Keratinocyte (primary cell): ENCODE data around the gene ZNF511. TPM values are rescaled to one million over a fixed set of nuclear protein-coding genes. Genes with fewer than 3 reads are reported as not detected.

Experiments used
- DNase-seq: peaks from one replicate; pipeline ENCODE4 v3.0.0-alpha.2; 2011; ENCODE audit warnings: low read depth, missing footprints, low spot score
- FAIRE-seq: peaks from 2 replicates; lab custom pipeline; 2011; peaks lifted over from hg19 to GRCh38; lab: Jason Lieb, UNC
- H2AFZ ChIP-seq: 2 replicates; pipeline ENCODE4 v1.6.0; 2012; ENCODE audit warnings: low read length, control low read depth, inconsistent platforms; ENCODE audit not compliant: control insufficient read depth
- H3K27ac ChIP-seq: 2 replicates; pipeline ENCODE4 v1.5.1; 2011; ENCODE audit warnings: low read length; ENCODE audit not compliant: control insufficient read depth, insufficient read depth
- H3K27me3 ChIP-seq: 3 replicates; pipeline ENCODE4 v1.6.0; 2011; ENCODE audit warnings: low read length; ENCODE audit not compliant: control insufficient read depth, insufficient read depth; ENCODE audit errors: extremely low read depth
- H3K36me3 ChIP-seq, 2 experiments: 2 replicates in 1 of 2; 3 replicates in 1 of 2; pipeline ENCODE4 v1.5.1; 2011; ENCODE audit warnings: low read length in 2 of 2, mild to moderate bottlenecking in 1 of 2; ENCODE audit not compliant: control insufficient read depth in 2 of 2, insufficient read depth in 2 of 2; ENCODE audit errors: extremely low read depth in 1 of 2
- H3K4me1 ChIP-seq: 3 replicates; pipeline ENCODE4 v1.5.1; 2011; ENCODE audit warnings: low read length; ENCODE audit not compliant: control insufficient read depth, insufficient read depth; ENCODE audit errors: extremely low read depth
- H3K4me2 ChIP-seq: 3 replicates; pipeline ENCODE4 v1.6.0; 2011; ENCODE audit warnings: low read depth, low read length; ENCODE audit not compliant: control insufficient read depth, insufficient read depth; ENCODE audit errors: extremely low read depth
- H3K4me3 ChIP-seq, 3 experiments: fragments of 200-600 bp in 1 of 3; sonication (generic) in 1 of 3; 2 replicates in 2 of 3; 3 replicates in 1 of 3; pipeline ENCODE4 v1.5.1; 2011 to 2016; ENCODE audit warnings: low read length in 3 of 3, mild to moderate bottlenecking in 3 of 3, control low read depth in 2 of 3, inconsistent platforms in 1 of 3, low read depth in 1 of 3, mixed read lengths in 1 of 3, mixed run types in 1 of 3, moderate library complexity in 1 of 3; ENCODE audit not compliant: control insufficient read depth in 2 of 3, insufficient read depth in 2 of 3; ENCODE audit errors: extremely low read depth in 1 of 3
- H3K79me2 ChIP-seq: 2 replicates; pipeline ENCODE4 v1.6.0; 2012; ENCODE audit warnings: low read length; ENCODE audit not compliant: control insufficient read depth, insufficient read depth
- H3K9ac ChIP-seq: 3 replicates; pipeline ENCODE4 v1.6.0; 2011; ENCODE audit warnings: low read length; ENCODE audit not compliant: control insufficient read depth, insufficient read depth; ENCODE audit errors: extremely low read depth
- H3K9me1 ChIP-seq: 3 replicates; pipeline ENCODE4 v1.6.0; 2011; ENCODE audit warnings: low read length; ENCODE audit not compliant: control insufficient read depth, insufficient read depth; ENCODE audit errors: extremely low read depth
- H3K9me3 ChIP-seq: 2 replicates; pipeline ENCODE4 v1.5.1; 2012; ENCODE audit warnings: low read depth, low read length; ENCODE audit not compliant: control insufficient read depth
- H4K20me1 ChIP-seq: 3 replicates; pipeline ENCODE4 v1.6.0; 2011; ENCODE audit warnings: low read length; ENCODE audit not compliant: control insufficient read depth, insufficient read depth; ENCODE audit errors: extremely low read depth
- CTCF ChIP-seq, 3 experiments: IDR thresholded peaks in 1 of 3; conservative IDR thresholded peaks in 1 of 3; optimal IDR thresholded peaks in 1 of 3; 2 replicates in 2 of 3; 3 replicates in 1 of 3; pipeline versions ENCODE3 to v1.5.1; 2011; ENCODE audit warnings: low read length in 3 of 3, mild to moderate bottlenecking in 3 of 3, moderate library complexity in 2 of 3, control low read depth in 1 of 3, inconsistent platforms in 1 of 3; ENCODE audit not compliant: insufficient read depth in 2 of 3; ENCODE audit errors: extremely low read depth in 1 of 3
- EZH2 ChIP-seq: IDR thresholded peaks from one replicate; pipeline ENCODE4 v1.6.1; 2012; ENCODE audit warnings: inconsistent platforms, mild to moderate bottlenecking, low read length, moderate library complexity
- dilution Hi-C: fragments of 300-500 bp; cut with MboI; formaldehyde crosslinking; loops from one replicate; pipeline ENCODE4 v1.7.0; 2020; ENCODE audit warnings: low sequenced_read_pairs; ENCODE audit not compliant: extremely low pct_ligation_motif_present
- polyA plus RNA-seq, 5 experiments: library from polyadenylated mRNA; depleted of rRNA in 3 of 5; stranded (reverse) in 3 of 5; stranded (forward) in 1 of 5; unstranded in 1 of 5; fragments of >200 nt; gene quantifications; 1 replicate in 1 of 5; 2 replicates in 3 of 5; 3 replicates in 1 of 5; pipeline versions ENCODE4 v1.2.1 to v1.2.3, GENCODE V29; 2011 to 2012; ENCODE audit warnings: missing spikeins in 2 of 5, low read depth in 1 of 5, low replicate concordance in 1 of 5

The ZNF511 gene
- polyA plus RNA-seq, 1 donor (not counting 4 experiments of a cell fraction or from before 2014, with no cell fraction given) = 20.2 TPM

GRCh38 chr10:133270773-133271297 lies 37.9 kb upstream of the ZNF511 start:
- H3K9ac ChIP-seq = no peak overlapping the region
- FAIRE-seq = no peak
- no peaks in the 10 kb centered on the region for H3K9me1 ChIP-seq
- DNase-seq = no peak
- H3K27me3 ChIP-seq = no peaks in the 10 kb centered on the region
- H3K4me3 ChIP-seq = no peak overlapping the region
- no peaks in the 10 kb centered on the region for H3K9me3 ChIP-seq
- peaks cover 14% of the 10 kb centered on the region for H3K4me1 ChIP-seq
- H3K79me2 ChIP-seq = peaks cover 53% of the 10 kb centered on the region
- H3K36me3 ChIP-seq = peaks cover 38 to 39% of the 10 kb centered on the region in 2 experiments
- H3K4me2 ChIP-seq = no peak overlapping the region
- peaks cover 11% of the 10 kb centered on the region for H4K20me1 ChIP-seq
- dilution Hi-C loops = no loop called here
- no peak overlapping the region for H2AFZ ChIP-seq
- no peak for TF ChIP-seq EZH2
- TF ChIP-seq CTCF (optimal IDR thresholded peaks at IDR 0.05 in 1 of 3, IDR thresholded peaks at IDR 0.05 in 1 of 3, conservative IDR thresholded peaks at IDR 0.05 in 1 of 3; ENCODE audit: extremely low read depth in 1 of 3, insufficient read depth in 2 of 3, low read length in 3 of 3) = no peak
- H3K27ac ChIP-seq = no peak overlapping the region

- Histone ChIP-seq H3K27ac (no peak overlapping the region), H3K27me3 (no peaks in the 10 kb centered on the region), H4K20me1 (peaks cover 11% of the 10 kb centered on the region), H3K4me1 (peaks cover 12% of the 10 kb centered on the region), H3K9ac (no peak overlapping the region), H2AFZ (no peak overlapping the region), H3K9me3 (no peaks in the 10 kb centered on the region), H3K4me2 (no peak overlapping the region), H3K79me2 (peaks cover 62% of the 10 kb centered on the region), H3K4me3 (no peak overlapping the region), H3K36me3 (peaks cover 33 to 34% of the 10 kb centered on the region in 2 experiments), H3K9me1 (no peaks in the 10 kb centered on the region)
- dilution Hi-C loops = no loop called here
- FAIRE-seq = no peak
- no peak for DNase-seq
- TF ChIP-seq EZH2 = no peak
- TF ChIP-seq CTCF (optimal IDR thresholded peaks at IDR 0.05 in 1 of 3, IDR thresholded peaks at IDR 0.05 in 1 of 3, conservative IDR thresholded peaks at IDR 0.05 in 1 of 3; ENCODE audit: extremely low read depth in 1 of 3, insufficient read depth in 2 of 3, low read length in 3 of 3) = no peak
Measured at GRCh38 chr10:133271521-133272300, 37.0 kb upstream of the ZNF511 start.
